Esophagus (tissue), 2 donors: ENCODE results near the gene C22orf31. TPM values are rescaled to one million over a fixed set of nuclear protein-coding genes. Genes with fewer than 3 reads are reported as not detected.

Source experiments
- H3K27ac ChIP-seq, 2 donors: one replicate each; pipeline ENCODE4 v1.5.1; 2013; ENCODE audit warnings: low read depth in 2 of 2, mild to moderate bottlenecking in 2 of 2, inconsistent platforms in 1 of 2, low read length in 1 of 2, moderate library complexity in 1 of 2
- H3K27me3 ChIP-seq, 2 donors: one replicate each; pipeline ENCODE4 v1.6.1; 2013; ENCODE audit warnings: low read length in 2 of 2, control low read depth in 1 of 2, mild to moderate bottlenecking in 1 of 2; ENCODE audit not compliant: insufficient read depth in 2 of 2, control insufficient read depth in 1 of 2
- H3K36me3 ChIP-seq, 2 donors: one replicate each; pipeline ENCODE4 v1.6.1; 2013; ENCODE audit warnings: low read length in 1 of 2; ENCODE audit not compliant: control insufficient read depth in 2 of 2, insufficient read depth in 2 of 2
- H3K4me1 ChIP-seq, 2 donors: one replicate each; pipeline ENCODE4 v1.6.1; 2013; ENCODE audit warnings: low read length in 1 of 2; ENCODE audit not compliant: control insufficient read depth in 2 of 2, insufficient read depth in 2 of 2
- H3K4me3 ChIP-seq, 2 donors: one replicate each; pipeline ENCODE4 v1.5.1; 2013; ENCODE audit warnings: low read length in 2 of 2, mild to moderate bottlenecking in 2 of 2, low read depth in 1 of 2, moderate library complexity in 1 of 2
- H3K9me3 ChIP-seq, 2 donors: one replicate each; pipeline ENCODE4 v1.6.1; 2013; ENCODE audit warnings: mild to moderate bottlenecking in 2 of 2, low read depth in 1 of 2, low read length in 1 of 2, moderate library complexity in 1 of 2; ENCODE audit not compliant: control insufficient read depth in 2 of 2, insufficient read depth in 1 of 2
- WGBS, 2 donors: extraction: QIAGEN DNeasy Blood & Tissue Kit; methylation state at CpG; one replicate each; pipeline ENCODE4 v1.1.7; 2013; 5-methylcytosine and 5-hydroxymethylcytosine counted together
- polyA plus RNA-seq, 2 donors: library from polyadenylated mRNA; stranded (reverse); fragments of 200-250 nt; gene quantifications; one replicate each; pipeline ENCODE4 v1.2.3, GENCODE V29; 2013
- donor health status: healthy with polysubstance abuse.
- donor health status: Bipolar disorder and iron deficiency.

The C22orf31 gene
- polyA plus RNA-seq, 2 donors, result 0.13 to 0.26 TPM

DNA sequence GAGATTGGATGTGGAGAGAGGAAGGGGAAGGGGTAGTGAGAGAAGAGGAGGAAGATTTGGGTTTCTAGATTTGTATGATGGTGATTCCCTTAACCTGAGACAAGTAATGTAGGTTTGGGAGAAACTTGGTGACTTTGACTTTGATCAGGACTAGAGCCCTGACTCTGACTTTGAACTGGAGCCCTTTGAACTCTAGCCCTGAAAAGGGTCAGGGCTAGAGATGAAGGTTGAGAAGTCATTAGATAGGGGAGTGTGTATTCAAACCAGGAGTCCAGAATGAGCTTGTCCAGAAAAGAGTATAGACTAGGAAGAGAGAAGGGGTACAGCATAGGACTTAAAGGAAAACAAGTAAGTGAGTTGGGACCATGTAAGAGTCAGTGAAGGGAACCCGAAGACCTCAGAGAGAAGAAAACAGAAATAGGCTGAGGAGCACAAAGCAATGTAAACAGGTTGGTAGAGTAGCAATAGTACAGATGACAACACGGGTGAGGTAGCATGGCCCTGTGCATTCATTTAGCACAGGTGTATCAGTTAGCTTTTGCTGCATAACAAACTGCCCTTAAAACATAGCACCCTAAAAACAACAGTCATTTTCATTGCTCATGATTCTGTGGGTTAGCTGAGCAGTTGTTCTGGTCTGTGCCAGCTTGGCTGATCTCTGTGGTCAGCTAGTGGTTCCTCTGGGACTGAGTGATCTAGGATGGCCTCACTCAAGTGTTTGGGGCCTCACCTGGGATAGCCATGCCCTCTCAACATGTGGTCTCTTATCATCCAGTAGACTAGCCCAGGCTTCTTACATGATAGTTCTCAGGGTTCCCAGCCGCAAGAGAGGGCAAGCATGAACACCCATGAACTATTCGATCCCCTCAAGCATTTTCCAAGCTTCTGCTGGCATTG is 43.1 kb downstream of the C22orf31 start:
- no peaks in the 10 kb centered on the region for H3K27me3 ChIP-seq
- H3K4me1 ChIP-seq, result peaks cover 3% of the 10 kb centered on the region in 2 donors
- no peaks in the 10 kb centered on the region for H3K36me3 ChIP-seq
- no peak overlapping the region for H3K27ac ChIP-seq
- H3K4me3 ChIP-seq, result no peak overlapping the region
- H3K9me3 ChIP-seq, result no peaks in the 10 kb centered on the region
- 93 to 95% methylated on average over 4 of the region's 4 CpGs for WGBS, 2 donors

DNA sequence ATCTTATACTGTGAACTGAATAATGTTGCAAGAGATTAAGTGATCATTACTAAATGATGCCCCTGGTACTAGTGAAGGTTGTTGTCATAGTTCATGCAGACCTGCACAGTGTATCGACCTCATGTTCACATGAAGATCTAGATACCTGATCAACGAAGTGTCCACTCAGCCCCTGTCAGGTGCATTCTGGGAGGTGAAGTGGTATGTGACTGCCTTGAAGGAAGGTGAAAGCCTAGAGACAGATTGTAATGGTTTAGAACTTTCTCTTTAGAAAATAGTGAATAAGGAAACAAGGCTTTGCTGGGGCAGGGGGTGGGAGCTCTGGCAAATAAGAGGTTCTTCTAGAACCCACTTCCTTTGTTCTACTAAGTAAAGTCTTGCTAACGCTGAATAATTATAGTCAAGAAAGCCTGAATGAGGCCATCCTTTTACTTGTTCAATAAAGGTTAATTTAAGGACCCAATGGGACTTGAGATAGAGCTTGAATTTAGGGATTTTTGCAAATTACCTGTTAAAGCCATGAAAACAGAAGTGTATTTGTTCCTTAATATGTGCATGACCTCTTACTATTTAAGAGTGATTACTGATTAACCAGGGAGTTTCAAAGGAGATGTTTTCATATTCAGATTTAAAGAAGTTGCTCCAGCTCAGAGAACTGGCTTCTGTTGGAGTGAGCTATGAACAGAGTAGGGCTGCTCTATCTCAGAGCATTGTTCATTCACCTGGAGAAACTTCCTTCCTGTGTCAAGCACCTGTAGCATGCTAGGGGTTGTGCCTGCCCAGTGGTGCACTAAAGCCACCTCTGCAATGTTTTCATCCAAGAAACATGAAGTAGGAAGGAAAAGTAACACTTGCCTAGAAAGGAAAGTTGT is 45.3 kb downstream of the C22orf31 start:
- Histone ChIP-seq H3K27ac (no peak overlapping the region), H3K36me3 (no peaks in the 10 kb centered on the region), H3K4me3 (no peak overlapping the region), H3K27me3 (no peaks in the 10 kb centered on the region), H3K4me1 (no peaks in the 10 kb centered on the region), H3K9me3 (no peaks in the 10 kb centered on the region)
- WGBS, 2 donors, result 65 to 86% methylated on average over 3 of the region's 3 CpGs

DNA sequence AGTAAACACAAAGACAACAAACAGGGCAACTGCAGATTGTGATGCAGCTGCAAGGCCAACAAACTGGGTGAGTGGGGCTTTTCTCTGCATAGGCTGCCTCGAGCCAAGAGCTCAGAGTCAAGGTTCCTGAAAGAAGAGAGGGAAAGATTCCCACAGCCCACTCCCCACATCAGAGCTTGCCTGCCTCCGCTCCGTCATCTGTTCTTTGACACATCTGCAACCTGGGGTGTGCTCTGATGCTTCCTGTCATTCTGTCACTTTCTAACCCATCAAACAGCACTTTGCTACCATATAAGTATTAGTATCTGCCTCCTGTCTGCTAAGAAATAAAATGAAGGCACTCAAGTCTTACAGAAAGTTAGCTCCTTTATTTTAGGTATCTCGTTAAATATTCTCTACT is 46.9 kb downstream of the C22orf31 start:
- H3K27me3 ChIP-seq, result no peaks in the 10 kb centered on the region
- H3K36me3 ChIP-seq, result no peaks in the 10 kb centered on the region
- WGBS, 2 donors, result 93% methylated on average over 4 of the region's 4 CpGs
- no peaks in the 10 kb centered on the region for H3K9me3 ChIP-seq
- no peak overlapping the region for H3K27ac ChIP-seq
- no peak overlapping the region for H3K4me3 ChIP-seq
- no peaks in the 10 kb centered on the region for H3K4me1 ChIP-seq

DNA sequence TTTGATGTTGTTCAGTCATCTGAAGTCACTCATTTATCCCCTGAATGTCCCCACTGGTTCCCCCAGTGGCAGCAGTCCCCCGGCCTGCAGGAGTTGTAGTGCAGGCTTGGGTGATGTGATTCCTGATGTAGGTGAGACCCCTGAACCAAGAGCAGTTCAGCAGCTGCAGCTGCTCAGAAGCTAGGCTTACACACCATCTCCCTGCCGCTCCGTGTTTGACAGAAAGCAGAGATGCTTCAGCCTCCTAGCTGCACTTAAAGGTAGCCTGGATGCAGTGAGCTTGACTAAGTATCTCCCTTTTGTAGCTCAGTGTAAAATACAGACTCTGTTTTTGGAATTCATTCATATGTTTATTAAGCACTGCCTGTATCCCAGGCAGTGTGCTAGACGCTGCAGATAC is 47.3 kb downstream of the C22orf31 start:
- 87 to 91% methylated on average over 4 of the region's 4 CpGs for WGBS, 2 donors
- no peaks in the 10 kb centered on the region for H3K4me1 ChIP-seq

DNA sequence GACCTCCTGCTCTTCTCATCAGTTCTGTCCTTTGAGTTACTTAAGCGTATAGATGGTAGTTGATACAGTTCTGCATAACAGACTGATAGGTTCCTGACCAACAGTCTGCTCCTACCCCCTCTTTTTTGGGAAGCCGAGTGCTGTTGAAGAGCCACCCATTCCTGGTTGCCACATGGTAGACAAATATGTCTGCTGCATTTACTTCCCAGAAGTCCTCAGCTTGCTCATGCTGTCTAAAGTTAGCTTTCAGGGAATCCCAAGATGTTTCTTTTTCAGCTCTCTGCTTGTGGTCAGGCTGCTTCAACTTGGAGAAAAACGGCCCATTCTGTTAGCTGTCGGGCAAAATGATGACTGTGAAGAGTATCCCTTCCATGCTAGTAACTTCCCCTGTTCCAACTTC is 48.7 kb downstream of the C22orf31 start:
- Histone ChIP-seq H3K4me1 (peaks cover 0 to 2% of the 10 kb centered on the region in 2 donors), H3K9me3 (no peaks in the 10 kb centered on the region), H3K4me3 (no peak overlapping the region), H3K27ac (no peak overlapping the region), H3K27me3 (no peaks in the 10 kb centered on the region), H3K36me3 (no peaks in the 10 kb centered on the region)
- 91 to 94% methylated on average over 4 of the region's 4 CpGs for WGBS, 2 donors

More for the DNA sequence above, 47.3 kb downstream of the C22orf31 start:
- no peaks in the 10 kb centered on the region for H3K9me3 ChIP-seq
- no peaks in the 10 kb centered on the region for H3K36me3 ChIP-seq
- no peak overlapping the region for H3K4me3 ChIP-seq
- H3K27ac ChIP-seq, result no peak overlapping the region
- no peaks in the 10 kb centered on the region for H3K27me3 ChIP-seq

DNA sequence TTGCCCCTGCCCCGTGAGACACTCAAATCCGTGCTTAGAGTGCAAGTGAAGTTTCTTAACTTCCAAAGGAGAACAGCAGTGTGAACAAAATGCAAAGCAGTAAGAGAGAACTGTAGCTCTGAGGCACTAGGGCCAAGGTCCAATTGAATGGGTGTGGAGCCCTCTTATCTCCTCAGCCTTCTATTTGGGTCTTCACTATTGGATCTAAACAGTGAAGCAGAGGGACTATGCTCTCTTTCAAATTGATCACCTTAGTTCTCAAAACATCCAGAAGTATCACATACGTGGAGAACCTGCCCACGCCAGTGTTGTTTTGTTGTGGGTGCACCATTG is 49.6 kb downstream of the C22orf31 start:
- Histone ChIP-seq H3K9me3 (no peaks in the 10 kb centered on the region), H3K36me3 (no peaks in the 10 kb centered on the region), H3K27ac (no peak overlapping the region), H3K27me3 (no peaks in the 10 kb centered on the region), H3K4me1 (peaks cover 0 to 2% of the 10 kb centered on the region in 2 donors), H3K4me3 (no peak overlapping the region)
- 63 to 66% methylated on average over 4 of the region's 4 CpGs for WGBS, 2 donors

DNA sequence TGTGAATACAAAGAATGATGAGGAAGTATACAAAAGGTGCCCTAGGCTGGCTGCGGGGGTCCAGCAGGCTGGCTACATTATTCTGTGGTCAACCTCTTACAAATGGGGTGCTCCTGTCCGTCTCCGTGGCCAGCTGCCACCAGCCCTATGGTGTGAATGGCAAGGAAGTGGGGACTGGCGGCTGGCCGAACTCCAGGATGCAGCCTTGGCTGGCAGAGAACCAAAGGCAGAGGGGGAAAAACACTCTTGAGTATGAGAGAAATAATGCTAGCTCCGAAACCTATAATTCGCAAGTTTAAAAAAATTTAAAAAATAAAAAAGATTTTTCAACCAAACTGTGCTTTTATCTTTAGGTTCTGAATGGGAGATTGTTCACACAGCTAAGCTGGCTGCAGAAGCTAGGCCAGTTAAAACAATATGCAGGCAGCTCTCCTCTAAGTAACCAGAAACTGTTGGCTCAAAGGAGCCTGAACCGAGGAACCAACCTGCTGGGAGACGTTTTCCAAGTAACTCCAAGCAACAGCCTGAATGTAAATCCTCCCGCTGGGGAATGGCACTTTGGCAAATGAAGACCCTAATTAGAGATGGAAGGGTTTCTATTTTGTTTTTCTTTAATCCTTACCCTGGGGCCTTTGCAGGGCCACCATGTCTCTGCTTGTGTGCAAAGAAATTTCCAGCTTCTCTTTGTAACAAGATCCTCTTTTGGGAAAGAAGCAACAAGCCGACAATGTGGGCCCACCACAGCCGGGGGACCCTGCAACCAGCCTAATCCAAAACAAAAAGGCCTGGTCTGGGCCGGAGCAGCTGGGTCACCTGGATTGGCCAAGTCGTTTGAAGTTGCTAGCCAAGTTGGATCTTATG is 50.2 kb downstream of the C22orf31 start:
- H3K27ac ChIP-seq, result no peak overlapping the region
- 40 to 47% methylated on average over 14 of the region's 14 CpGs for WGBS, 2 donors

DNA sequence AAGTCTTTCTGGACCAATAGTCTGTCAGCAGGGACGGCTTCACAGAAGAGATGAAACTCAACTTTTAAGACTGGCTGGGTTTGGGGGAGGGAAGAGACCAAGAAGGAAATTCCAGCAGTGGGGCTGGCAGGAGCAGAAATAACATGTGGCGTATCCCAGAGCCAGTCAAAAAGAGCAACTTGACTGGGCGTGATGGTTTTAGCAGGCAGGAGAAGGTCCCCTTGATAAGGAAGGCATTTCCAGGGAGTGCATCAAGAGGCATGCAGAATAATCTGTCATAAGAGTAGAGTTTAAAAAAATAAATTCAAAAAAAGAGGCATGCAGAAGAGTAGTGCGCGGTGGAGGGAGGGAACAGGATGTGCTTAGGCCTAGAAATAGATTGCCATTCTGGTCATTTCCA is 52.5 kb downstream of the C22orf31 start:
- H3K36me3 ChIP-seq, result no peaks in the 10 kb centered on the region
- whole genome bisulfite sequencing, 2 donors, result 95 to 99% methylated on average over 5 of the region's 5 CpGs
- no peak overlapping the region for H3K4me3 ChIP-seq
- peaks cover 5 to 7% of the 10 kb centered on the region in 2 donors for H3K4me1 ChIP-seq
- no peaks in the 10 kb centered on the region for H3K27me3 ChIP-seq
- no peak overlapping the region for H3K27ac ChIP-seq
- no peaks in the 10 kb centered on the region for H3K9me3 ChIP-seq

More for the DNA sequence above, 50.2 kb downstream of the C22orf31 start:
- Histone ChIP-seq H3K4me1 (peaks cover 0 to 2% of the 10 kb centered on the region in 2 donors), H3K4me3 (no peak overlapping the region), H3K36me3 (no peaks in the 10 kb centered on the region), H3K9me3 (no peaks in the 10 kb centered on the region), H3K27me3 (no peaks in the 10 kb centered on the region)
